ENCODE measurements around the gene TBC1D10A. TPM values are rescaled to one million over a fixed set of nuclear protein-coding genes. Genes with fewer than 3 reads are reported as not detected.

TBC1D10A gene
- total RNA-seq, 1 donor, result 12.9 TPM

- peak overlapping the region; percentile 90 for H3K4me3 ChIP-seq (ENCODE audit: low read depth, low read length)
- peak; percentile 93 for DNase-seq (ENCODE audit: low read depth)
- TF ChIP-seq, protein P1, sequence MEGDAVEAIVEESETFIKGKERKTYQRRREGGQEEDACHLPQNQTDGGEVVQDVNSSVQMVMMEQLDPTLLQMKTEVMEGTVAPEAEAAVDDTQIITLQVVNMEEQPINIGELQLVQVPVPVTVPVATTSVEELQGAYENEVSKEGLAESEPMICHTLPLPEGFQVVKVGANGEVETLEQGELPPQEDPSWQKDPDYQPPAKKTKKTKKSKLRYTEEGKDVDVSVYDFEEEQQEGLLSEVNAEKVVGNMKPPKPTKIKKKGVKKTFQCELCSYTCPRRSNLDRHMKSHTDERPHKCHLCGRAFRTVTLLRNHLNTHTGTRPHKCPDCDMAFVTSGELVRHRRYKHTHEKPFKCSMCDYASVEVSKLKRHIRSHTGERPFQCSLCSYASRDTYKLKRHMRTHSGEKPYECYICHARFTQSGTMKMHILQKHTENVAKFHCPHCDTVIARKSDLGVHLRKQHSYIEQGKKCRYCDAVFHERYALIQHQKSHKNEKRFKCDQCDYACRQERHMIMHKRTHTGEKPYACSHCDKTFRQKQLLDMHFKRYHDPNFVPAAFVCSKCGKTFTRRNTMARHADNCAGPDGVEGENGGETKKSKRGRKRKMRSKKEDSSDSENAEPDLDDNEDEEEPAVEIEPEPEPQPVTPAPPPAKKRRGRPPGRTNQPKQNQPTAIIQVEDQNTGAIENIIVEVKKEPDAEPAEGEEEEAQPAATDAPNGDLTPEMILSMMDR (IDR thresholded peaks at IDR 0.05; ENCODE audit: insufficient read depth, low read length), result peak; percentile 87
Measured at GRCh38 chr22:30287648-30288418, 38.9 kb downstream of the TBC1D10A start.

DNA sequence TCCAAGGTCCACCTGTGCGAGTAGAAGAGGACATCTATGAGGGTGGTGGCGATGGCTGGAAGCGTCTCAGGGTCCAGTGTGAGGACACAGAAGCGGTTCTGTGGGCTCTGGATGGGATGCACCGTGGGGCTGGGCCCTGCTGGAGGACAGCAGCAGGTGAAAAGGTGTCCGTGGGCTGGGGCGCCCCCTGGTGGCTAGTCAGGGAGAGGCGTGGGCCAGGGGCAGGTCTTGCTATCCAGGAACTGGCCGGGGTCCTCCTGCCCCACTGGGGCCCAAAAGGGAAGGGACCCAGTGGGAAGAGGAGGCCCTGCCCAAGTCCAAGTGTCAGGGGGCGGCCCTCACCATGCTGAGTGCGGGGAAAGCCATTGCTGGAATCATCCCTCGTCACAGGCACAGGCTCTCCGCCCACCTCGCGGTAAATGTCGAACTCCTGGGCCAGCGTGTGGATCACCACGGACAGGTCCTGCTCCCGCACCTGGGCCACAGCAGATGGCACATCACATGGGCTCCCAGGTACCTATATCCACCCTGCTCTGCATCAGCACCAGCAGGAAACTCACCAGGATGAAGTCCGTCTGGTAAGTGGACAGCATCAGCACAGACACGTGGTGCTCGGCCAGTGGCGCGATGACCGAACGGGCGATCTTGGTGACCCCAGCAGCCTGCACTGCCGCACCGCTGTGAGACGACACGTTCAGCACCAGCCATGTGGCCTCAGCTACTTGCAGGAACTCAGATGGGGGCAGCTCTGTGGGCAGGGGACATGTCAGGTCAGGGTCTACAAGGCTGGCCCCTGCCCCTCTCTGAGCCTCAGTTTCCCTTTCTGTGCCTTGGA is 39.7 kb downstream of the TBC1D10A start:
- DNase-seq (ENCODE audit: low read depth), result peak; percentile 49
- no peak overlapping the region for H3K4me3 ChIP-seq (ENCODE audit: low read depth, low read length)
- TF ChIP-seq, protein P1 (IDR thresholded peaks at IDR 0.05; ENCODE audit: insufficient read depth, low read length), result peak; percentile 88

- no peak overlapping the region for H3K4me3 ChIP-seq (ENCODE audit: low read depth, low read length)
- no peak for DNase-seq (ENCODE audit: low read depth)
- TF ChIP-seq, protein P1 (IDR thresholded peaks at IDR 0.05; ENCODE audit: insufficient read depth, low read length), result no peak
Measured at GRCh38 chr22:30286331-30286730, 40.4 kb downstream of the TBC1D10A start.

DNA sequence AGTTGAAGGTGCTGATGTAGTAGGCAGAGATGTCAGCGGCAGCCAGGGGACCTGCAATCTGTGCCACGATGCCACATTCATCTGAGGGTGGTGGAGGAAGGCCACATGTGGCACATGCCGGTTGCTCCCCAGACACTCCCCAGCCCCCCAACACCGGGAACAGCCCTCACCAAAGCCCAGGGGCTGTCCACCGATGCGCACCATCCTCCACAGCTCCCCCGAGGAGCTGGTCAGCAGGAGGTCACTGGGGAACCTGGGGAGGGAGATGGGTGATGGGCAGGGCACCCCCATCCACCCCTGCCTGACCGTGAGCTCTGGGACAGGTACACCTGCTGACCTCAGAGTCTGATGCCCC is 40.9 kb downstream of the TBC1D10A start:
- DNase-seq (ENCODE audit: low read depth), result no peak
- no peak overlapping the region for H3K4me3 ChIP-seq (ENCODE audit: low read depth, low read length)
- TF ChIP-seq, protein P1 (IDR thresholded peaks at IDR 0.05; ENCODE audit: insufficient read depth, low read length), result no peak

- DNase-seq (ENCODE audit: low read depth), result no peak
- H3K4me3 ChIP-seq (ENCODE audit: low read depth, low read length), result no peak overlapping the region
- TF ChIP-seq, protein P1 (IDR thresholded peaks at IDR 0.05; ENCODE audit: insufficient read depth, low read length), result no peak
Measured at GRCh38 chr22:30285176-30285845, 41.4 kb downstream of the TBC1D10A start.

DNA sequence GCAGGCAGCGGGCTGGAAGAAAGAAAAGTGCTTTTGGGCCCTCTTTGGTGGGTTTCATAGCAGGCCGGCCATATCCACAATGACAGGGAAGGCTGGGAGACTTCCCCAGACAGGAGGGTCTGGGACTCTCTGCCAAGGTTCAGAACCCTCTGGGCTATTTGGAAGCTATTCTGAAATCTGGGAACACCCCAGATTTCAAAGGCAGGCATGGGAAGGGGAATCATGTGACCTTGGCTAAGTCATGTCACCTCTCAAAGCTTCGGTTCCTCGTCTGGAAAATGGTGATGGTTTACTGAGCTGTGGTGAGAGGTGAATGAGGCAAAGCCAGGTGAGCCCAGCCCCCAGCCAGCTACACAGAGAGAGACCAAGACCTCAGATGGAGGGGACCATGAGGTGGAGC is 42.1 kb downstream of the TBC1D10A start:
- TF ChIP-seq, protein P1 (IDR thresholded peaks at IDR 0.05; ENCODE audit: insufficient read depth, low read length), result no peak
- DNase-seq (ENCODE audit: low read depth), result no peak
- H3K4me3 ChIP-seq (ENCODE audit: low read depth, low read length), result no peak overlapping the region
